ENCODE results near the gene MVB12B.

GRCh38 chr9:126499005-126499910 is 172.6 kb downstream of the MVB12B start:
- TF ChIP-seq HMGA2 (CRISPR knock-in tag; IDR thresholded peaks at IDR 0.05) (no peak), ATF2 (CRISPR knock-in tag; IDR thresholded peaks at IDR 0.05; ENCODE audit: borderline replicate concordance, low read depth) (no peak), CTCF (IDR thresholded peaks at IDR 0.05) (peak; percentile 100), JUN (CRISPR knock-in tag; IDR thresholded peaks at IDR 0.05) (no peak), SMAD3 (CRISPR knock-in tag; IDR thresholded peaks at IDR 0.05; ENCODE audit: borderline replicate concordance) (no peak), MAX (CRISPR knock-in tag; IDR thresholded peaks at IDR 0.05) (no peak), ELF4 (CRISPR knock-in tag; IDR thresholded peaks at IDR 0.05; ENCODE audit: low read depth) (no peak), ZNF263 (CRISPR knock-in tag; IDR thresholded peaks at IDR 0.05; ENCODE audit: low read depth) (no peak), E2F4 (CRISPR knock-in tag; IDR thresholded peaks at IDR 0.05; ENCODE audit: borderline replicate concordance, low read depth) (no peak), CREM (CRISPR knock-in tag; IDR thresholded peaks at IDR 0.05) (no peak), USF1 (CRISPR knock-in tag; IDR thresholded peaks at IDR 0.05) (no peak), GTF2I (CRISPR knock-in tag; conservative IDR thresholded peaks at IDR 0.05) (no peak), ESRRA (CRISPR knock-in tag; IDR thresholded peaks at IDR 0.05; ENCODE audit: borderline replicate concordance) (no peak), TEAD4 (CRISPR knock-in tag; IDR thresholded peaks at IDR 0.05) (no peak)

All from WTC11 (cell line).